Spleen (tissue), 3 donors: Measurements from ENCODE around the gene OGG1.

Experiments
- POLR2A ChIP-seq, 3 donors: fragments of 450-650 bp; IDR thresholded peaks; one replicate each; pipeline ENCODE4 v1.5.1; 2017; ENCODE audit warnings: antibody characterized with exemption in 3 of 3, mild to moderate bottlenecking in 1 of 3
- POLR2AphosphoS5 ChIP-seq, 3 donors: sonication (generic); formaldehyde crosslinking; IDR thresholded peaks; one replicate each; pipeline ENCODE4 v1.5.1; 2017; ENCODE audit warnings: antibody characterized with exemption in 3 of 3

DNA sequence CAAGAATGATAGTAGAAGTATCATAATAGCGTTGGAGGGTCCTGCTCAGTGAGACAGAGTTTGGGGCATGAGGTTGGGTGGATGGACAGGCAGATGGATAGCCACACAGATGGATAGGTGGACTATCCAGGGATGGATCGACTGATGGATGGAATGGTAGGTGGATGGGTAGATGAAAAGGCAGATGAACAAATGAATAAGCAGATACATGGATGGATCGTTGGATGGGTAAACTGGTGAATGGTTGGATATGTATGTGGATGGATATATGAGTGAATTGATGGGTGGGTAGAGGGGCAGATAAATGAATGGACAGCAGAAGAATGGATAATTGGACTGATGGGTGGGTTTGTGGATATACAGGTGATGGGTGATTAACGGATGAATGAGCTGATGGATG lies 36.6 kb upstream of the OGG1 start:
- TF ChIP-seq POLR2A (IDR thresholded peaks at IDR 0.05), result no peak
- TF ChIP-seq POLR2AphosphoS5 (IDR thresholded peaks at IDR 0.05), result no peak
